Psoas muscle (tissue), 8 donors: ENCODE measurements around the gene SORCS1. TPM values are rescaled to one million over a fixed set of nuclear protein-coding genes. Genes with fewer than 3 reads are reported as not detected.

Source experiments
- ATAC-seq, 4 donors: fragments of 200-7000 bp; cut with Tn5 transposase; one replicate each; pipeline ENCODE4 v1.9.1; 2020; ENCODE audit warnings: moderate library complexity in 3 of 4, mild to moderate bottlenecking in 2 of 4
- DNase-seq, 2 donors: peaks; one replicate each; pipeline ENCODE4 v3.0.0-alpha.2; 2020
- H3K27ac ChIP-seq: fragments of 200-600 bp; one replicate; pipeline ENCODE4 v1.8.0; 2022
- H3K27me3 ChIP-seq, 3 donors: fragments of 200-600 bp in 1 of 3; one replicate each; pipeline versions ENCODE4 v1.6.1 to v1.8.0; 2013 to 2022; ENCODE audit warnings: low read length in 2 of 3, mild to moderate bottlenecking in 2 of 3, moderate library complexity in 1 of 3; ENCODE audit not compliant: insufficient read depth in 3 of 3
- H3K36me3 ChIP-seq, 2 donors: fragments of 200-600 bp in 1 of 2; one replicate each; pipeline versions ENCODE4 v1.6.1 to v1.8.0; 2013 to 2022; ENCODE audit warnings: low read depth in 1 of 2, mild to moderate bottlenecking in 1 of 2, moderate library complexity in 1 of 2; ENCODE audit not compliant: insufficient read depth in 1 of 2
- H3K4me1 ChIP-seq: fragments of 200-600 bp; one replicate; pipeline ENCODE4 v1.8.0; 2022
- H3K4me3 ChIP-seq: fragments of 200-600 bp; one replicate; pipeline ENCODE4 v1.8.0; 2022; ENCODE audit warnings: mild to moderate bottlenecking
- H3K9me3 ChIP-seq: fragments of 200-600 bp; one replicate; pipeline ENCODE4 v1.8.0; 2022
- CTCF ChIP-seq: fragments of 200-600 bp; IDR thresholded peaks from one replicate; pipeline ENCODE4 v1.8.0; 2022; ENCODE audit warnings: antibody characterized with exemption
- WGBS, 3 donors: extraction: QIAGEN DNeasy Blood & Tissue Kit; methylation state at CpG; one replicate each; pipeline versions ENCODE4 v1.1.6 to v1.1.7; 2013; 5-methylcytosine and 5-hydroxymethylcytosine counted together
- intact Hi-C, 2 donors: fragments of 100-400 bp; cut with DNase I; formaldehyde crosslinking; loops; one replicate each; pipeline versions ENCODE4 v1.11.0 to v1.14.2; 2022
- polyA plus RNA-seq, 3 donors: library from polyadenylated mRNA; stranded (reverse); fragments of 200-250 nt; gene quantifications; one replicate each; pipeline ENCODE4 v1.2.3, GENCODE V29; 2013
- total RNA-seq, 4 donors: library from RNA; stranded (reverse); fragmentation: NEBNext Ultra II Directional in 2 of 4; extraction: Animal tissue kit (Norgen Biotek cat#: 25700) in 2 of 4; gene quantifications; one replicate each; pipeline versions ENCODE4 v1.2.1 to v1.2.4, GENCODE V29; 2021 to 2023
- donor health status: healthy with polysubstance abuse.
- donor health status: DM: no; HTN: no; CAD: no; lungs with moderate emphysema.
- donor health status: Bipolar disorder and iron deficiency.
- donor health status: healthy.
- donor health status: DM: yes; HTN: yes; CAD: no.
- donor health status: DM: no; HTN: no; CAD: no.
- donor health status: DM: no; HTN: no; CAD: no.
- donor health status: DM: yes; HTN: yes; CAD: no.

SORCS1 gene
- total and polyA plus RNA-seq, 7 donors = 0.03 to 0.36 (median 0.25) TPM; not detected in 1

DNA sequence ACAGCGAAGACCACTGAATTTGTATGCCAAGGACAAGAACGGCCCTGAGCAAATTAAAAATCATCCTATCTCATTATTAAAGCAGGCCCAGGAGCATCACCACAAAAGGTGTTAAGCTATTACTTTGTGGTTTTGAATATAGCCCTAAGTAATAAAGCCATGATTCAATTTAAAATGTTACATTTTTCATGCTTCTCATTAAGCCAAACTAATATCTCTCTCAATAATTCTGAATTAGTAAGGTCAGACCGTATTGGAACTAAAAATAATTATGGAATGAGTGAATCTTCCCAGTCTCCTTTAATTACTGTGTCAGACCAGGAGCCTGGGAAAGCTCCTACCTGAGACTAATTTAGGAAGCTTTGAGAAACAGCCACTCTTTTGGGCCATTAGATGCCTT, 162.4 kb downstream of the SORCS1 start:
- no peak overlapping the region for H3K4me3 ChIP-seq
- no peaks in the 10 kb centered on the region for H3K27me3 ChIP-seq
- WGBS, 3 donors = 78 to 93% (median 82%) methylated on average over 3 of the region's 3 CpGs
- no peak for TF ChIP-seq CTCF
- H3K4me1 ChIP-seq = no peaks in the 10 kb centered on the region
- intact Hi-C loops = no loop called here
- no peak for DNase-seq
- H3K36me3 ChIP-seq = no peaks in the 10 kb centered on the region
- ATAC-seq = no peak
- H3K27ac ChIP-seq = no peak overlapping the region
- no peaks in the 10 kb centered on the region for H3K9me3 ChIP-seq

GRCh38 chr10:106999118-106999707, 165.3 kb downstream of the SORCS1 start:
- Histone ChIP-seq H3K27ac (no peak overlapping the region), H3K9me3 (no peaks in the 10 kb centered on the region), H3K4me1 (no peaks in the 10 kb centered on the region), H3K4me3 (no peak overlapping the region), H3K36me3 (no peaks in the 10 kb centered on the region), H3K27me3 (no peaks in the 10 kb centered on the region)
- intact Hi-C loops = no loop called here
- no peak for TF ChIP-seq CTCF
- DNase-seq (no peak), ATAC-seq (no peak)
- WGBS, 3 donors = 51 to 53% (median 53%) methylated on average over 3 of the region's 3 CpGs

GRCh38 chr10:106997721-106998120, 166.8 kb downstream of the SORCS1 start:
- H3K36me3 ChIP-seq = no peaks in the 10 kb centered on the region
- no peak for ATAC-seq
- H3K27me3 ChIP-seq = no peaks in the 10 kb centered on the region
- H3K9me3 ChIP-seq = no peaks in the 10 kb centered on the region
- intact Hi-C loops = no loop called here
- H3K27ac ChIP-seq = no peak overlapping the region
- H3K4me1 ChIP-seq = no peaks in the 10 kb centered on the region
- 65 to 70% (median 68%) methylated on average over 4 of the region's 4 CpGs for WGBS, 3 donors
- no peak for TF ChIP-seq CTCF
- no peak overlapping the region for H3K4me3 ChIP-seq
- no peak for DNase-seq

DNA sequence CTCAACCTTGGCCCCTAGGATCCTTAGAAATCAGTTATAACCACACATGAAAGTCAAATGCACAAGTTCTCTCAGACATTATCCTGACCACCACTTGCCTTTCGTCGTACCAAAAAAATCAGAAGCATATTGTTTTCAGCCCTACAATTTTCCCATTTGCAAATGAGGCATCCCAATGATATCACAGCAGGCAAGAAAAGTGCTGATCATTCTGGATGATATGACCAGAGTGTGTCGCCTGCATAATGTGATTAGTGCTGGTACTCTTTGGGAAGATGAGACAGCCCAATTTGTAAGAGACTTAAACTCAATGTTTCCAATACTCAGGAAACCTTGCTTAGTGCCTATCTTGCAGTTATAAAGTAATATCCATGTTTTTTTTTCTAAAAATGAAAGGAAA, 168.0 kb downstream of the SORCS1 start:
- intact Hi-C loops = no loop called here
- Histone ChIP-seq H3K9me3 (no peaks in the 10 kb centered on the region), H3K4me1 (no peaks in the 10 kb centered on the region), H3K4me3 (no peak overlapping the region), H3K36me3 (no peaks in the 10 kb centered on the region), H3K27ac (no peak overlapping the region), H3K27me3 (no peaks in the 10 kb centered on the region)
- 51 to 56% (median 55%) methylated on average over 3 of the region's 3 CpGs for WGBS, 3 donors
- ATAC-seq (no peak), DNase-seq (no peak)
- TF ChIP-seq CTCF = no peak

- ATAC-seq = no peak
- no peak for DNase-seq
- 73 to 92% (median 74%) methylated on average over 4 of the region's 4 CpGs for WGBS, 3 donors
Observed at GRCh38 chr10:106992055-106992454, 172.5 kb downstream of the SORCS1 start.

More at GRCh38 chr10:106992055-106992454, 172.5 kb downstream of the SORCS1 start:
- Histone ChIP-seq H3K27me3 (no peaks in the 10 kb centered on the region), H3K27ac (no peak overlapping the region), H3K36me3 (no peaks in the 10 kb centered on the region), H3K9me3 (no peaks in the 10 kb centered on the region), H3K4me3 (no peak overlapping the region), H3K4me1 (no peaks in the 10 kb centered on the region)
- intact Hi-C loops = no loop called here
- no peak for TF ChIP-seq CTCF
